IPS-18a (cell line): ENCODE data around the gene PLEKHM2.

ENCODE experiments used
- H3K27ac ChIP-seq: one replicate; pipeline ENCODE4 v1.5.1; 2013; ENCODE audit warnings: low read length
- H3K27me3 ChIP-seq: one replicate; pipeline ENCODE4 v1.6.1; 2013; ENCODE audit warnings: mild to moderate bottlenecking, low read length; ENCODE audit not compliant: control insufficient read depth, insufficient read depth
- H3K36me3 ChIP-seq: one replicate; pipeline ENCODE4 v1.6.1; 2013; ENCODE audit warnings: low read depth, low read length; ENCODE audit not compliant: control insufficient read depth
- H3K4me1 ChIP-seq: one replicate; pipeline ENCODE4 v1.6.1; 2013; ENCODE audit warnings: low read depth, low read length; ENCODE audit not compliant: control insufficient read depth
- H3K4me3 ChIP-seq: one replicate; pipeline ENCODE4 v1.5.1; 2013; ENCODE audit warnings: low read length
- H3K9ac ChIP-seq: one replicate; pipeline ENCODE4 v1.6.1; 2013; ENCODE audit warnings: mild to moderate bottlenecking, low read length, moderate library complexity
- H3K9me3 ChIP-seq: one replicate; pipeline ENCODE4 v1.6.1; 2013; ENCODE audit warnings: low read depth, low read length; ENCODE audit not compliant: control insufficient read depth

Gene PLEKHM2

GRCh38 chr1:15705184-15705566, 21.1 kb downstream of the PLEKHM2 start:
- no peaks in the 10 kb centered on the region for H3K36me3 ChIP-seq
- H3K4me3 ChIP-seq = no peak overlapping the region
- H3K27me3 ChIP-seq = no peaks in the 10 kb centered on the region
- no peaks in the 10 kb centered on the region for H3K9me3 ChIP-seq
- no peaks in the 10 kb centered on the region for H3K4me1 ChIP-seq
- no peak overlapping the region for H3K27ac ChIP-seq
- H3K9ac ChIP-seq = no peak overlapping the region

GRCh38 chr1:15706751-15707150, 22.6 kb downstream of the PLEKHM2 start:
- Histone ChIP-seq H3K27me3 (no peaks in the 10 kb centered on the region), H3K27ac (no peak overlapping the region), H3K4me1 (no peaks in the 10 kb centered on the region), H3K36me3 (no peaks in the 10 kb centered on the region), H3K9me3 (no peaks in the 10 kb centered on the region), H3K9ac (no peak overlapping the region), H3K4me3 (no peak overlapping the region)

- Histone ChIP-seq H3K36me3 (no peaks in the 10 kb centered on the region), H3K4me1 (no peaks in the 10 kb centered on the region), H3K9me3 (no peaks in the 10 kb centered on the region), H3K9ac (no peak overlapping the region), H3K27me3 (no peaks in the 10 kb centered on the region), H3K4me3 (no peak overlapping the region), H3K27ac (no peak overlapping the region)
Observed at GRCh38 chr1:15707239-15707925, 23.3 kb downstream of the PLEKHM2 start.

- H3K9ac ChIP-seq = no peak overlapping the region
- no peak overlapping the region for H3K27ac ChIP-seq
- H3K4me1 ChIP-seq = no peaks in the 10 kb centered on the region
- no peaks in the 10 kb centered on the region for H3K36me3 ChIP-seq
- no peaks in the 10 kb centered on the region for H3K9me3 ChIP-seq
- no peak overlapping the region for H3K4me3 ChIP-seq
- no peaks in the 10 kb centered on the region for H3K27me3 ChIP-seq
Observed at GRCh38 chr1:15708486-15709137, 24.5 kb downstream of the PLEKHM2 start.

GRCh38 chr1:15709226-15709625, 25.1 kb downstream of the PLEKHM2 start:
- Histone ChIP-seq H3K27me3 (no peaks in the 10 kb centered on the region), H3K9ac (no peak overlapping the region), H3K36me3 (no peaks in the 10 kb centered on the region), H3K4me1 (no peaks in the 10 kb centered on the region), H3K4me3 (no peak overlapping the region), H3K27ac (no peak overlapping the region), H3K9me3 (no peaks in the 10 kb centered on the region)

- H3K4me3 ChIP-seq = no peak overlapping the region
- peaks cover 10% of the 10 kb centered on the region for H3K36me3 ChIP-seq
- no peaks in the 10 kb centered on the region for H3K4me1 ChIP-seq
- no peak overlapping the region for H3K27ac ChIP-seq
- no peaks in the 10 kb centered on the region for H3K9me3 ChIP-seq
- no peak overlapping the region for H3K9ac ChIP-seq
- H3K27me3 ChIP-seq = no peaks in the 10 kb centered on the region
Observed at GRCh38 chr1:15712168-15712567, 28.0 kb downstream of the PLEKHM2 start.

GRCh38 chr1:15714406-15715136, 30.5 kb downstream of the PLEKHM2 start:
- no peak overlapping the region for H3K9ac ChIP-seq
- H3K4me3 ChIP-seq = no peak overlapping the region
- no peaks in the 10 kb centered on the region for H3K4me1 ChIP-seq
- peaks cover 24% of the 10 kb centered on the region for H3K36me3 ChIP-seq
- H3K27me3 ChIP-seq = no peaks in the 10 kb centered on the region
- H3K9me3 ChIP-seq = no peaks in the 10 kb centered on the region
- H3K27ac ChIP-seq = no peak overlapping the region

GRCh38 chr1:15717418-15718125, 33.5 kb downstream of the PLEKHM2 start:
- H3K4me1 ChIP-seq = no peaks in the 10 kb centered on the region
- H3K27ac ChIP-seq = no peak overlapping the region
- H3K4me3 ChIP-seq = no peak overlapping the region
- H3K36me3 ChIP-seq = peaks cover 24% of the 10 kb centered on the region
- H3K27me3 ChIP-seq = no peaks in the 10 kb centered on the region
- H3K9ac ChIP-seq = no peak overlapping the region
- H3K9me3 ChIP-seq = no peaks in the 10 kb centered on the region

GRCh38 chr1:15718199-15718601, 34.1 kb downstream of the PLEKHM2 start:
- peaks cover 24% of the 10 kb centered on the region for H3K36me3 ChIP-seq
- no peak overlapping the region for H3K4me3 ChIP-seq
- H3K9me3 ChIP-seq = no peaks in the 10 kb centered on the region
- H3K9ac ChIP-seq = no peak overlapping the region
- H3K27ac ChIP-seq = no peak overlapping the region
- H3K27me3 ChIP-seq = no peaks in the 10 kb centered on the region
- H3K4me1 ChIP-seq = no peaks in the 10 kb centered on the region

GRCh38 chr1:15719381-15720120, 35.4 kb downstream of the PLEKHM2 start:
- Histone ChIP-seq H3K4me1 (no peaks in the 10 kb centered on the region), H3K27ac (no peak overlapping the region), H3K36me3 (peaks cover 24% of the 10 kb centered on the region), H3K27me3 (no peaks in the 10 kb centered on the region), H3K9ac (no peak overlapping the region), H3K9me3 (no peaks in the 10 kb centered on the region), H3K4me3 (no peak overlapping the region)

GRCh38 chr1:15720861-15721260, 36.7 kb downstream of the PLEKHM2 start:
- Histone ChIP-seq H3K9me3 (no peaks in the 10 kb centered on the region), H3K4me1 (no peaks in the 10 kb centered on the region), H3K4me3 (no peak overlapping the region), H3K27me3 (no peaks in the 10 kb centered on the region), H3K9ac (no peak overlapping the region), H3K27ac (no peak overlapping the region), H3K36me3 (peaks cover 32% of the 10 kb centered on the region)
